HepG2 (cell line): ENCODE measurements around the gene PSMD1. TPM values are rescaled to one million over a fixed set of nuclear protein-coding genes. Genes with fewer than 3 reads are reported as not detected.

Source experiments
- ARHGAP35 ChIP-seq: sonication (generic); formaldehyde crosslinking; IDR thresholded peaks from 2 replicates; pipeline ENCODE4 v1.9.0; 2022; ENCODE audit warnings: mild to moderate bottlenecking, inconsistent platforms, moderate library complexity, missing genetic modification reagents, borderline replicate concordance
- ATF1 ChIP-seq: IDR thresholded peaks from 2 replicates; pipeline ENCODE4 v1.6.1; 2016; ENCODE audit warnings: mild to moderate bottlenecking, control low read depth
- CAMTA2 ChIP-seq: sonication (generic); formaldehyde crosslinking; IDR thresholded peaks from 2 replicates; pipeline ENCODE4 v1.4.0; 2020; ENCODE audit warnings: mild to moderate bottlenecking, missing genetic modification reagents, borderline replicate concordance
- FOXK2 ChIP-seq: fragments of 450-650 bp; IDR thresholded peaks from 2 replicates; pipeline ENCODE4 v1.6.1; 2016
- FOXP1 ChIP-seq, 2 experiments: fragments of 450-650 bp in 1 of 2; IDR thresholded peaks; 2 replicates each; pipeline ENCODE4 v1.6.1; 2017 to 2018; ENCODE audit warnings: antibody characterized with exemption in 1 of 2
- LCORL ChIP-seq, 2 experiments: fragments of 450-650 bp in 1 of 2; sonication (generic) in 1 of 2; formaldehyde crosslinking in 1 of 2; IDR thresholded peaks; 2 replicates each; pipeline versions ENCODE4 v1.5.0 to v1.6.1; 2017 to 2020; ENCODE audit warnings: antibody characterized with exemption in 1 of 2, missing genetic modification reagents in 1 of 2
- PRMT3 ChIP-seq: sonication (generic); formaldehyde crosslinking; IDR thresholded peaks from 2 replicates; pipeline ENCODE4 v1.8.1; 2022; ENCODE audit warnings: low read depth, mild to moderate bottlenecking, moderate library complexity, missing genetic modification reagents, borderline replicate concordance
- REST ChIP-seq, 2 experiments: IDR thresholded peaks; 2 replicates each; pipeline ENCODE4 v1.6.1; 2011 to 2012; ENCODE audit warnings: low read length in 2 of 2, borderline replicate concordance in 1 of 2, low read depth in 1 of 2, mild to moderate bottlenecking in 1 of 2, moderate library complexity in 1 of 2
- SALL2 ChIP-seq: sonication (generic); formaldehyde crosslinking; IDR thresholded peaks from 2 replicates; pipeline ENCODE4 v1.8.1; 2023; ENCODE audit warnings: mild to moderate bottlenecking, missing genetic modification reagents, inconsistent platforms
- SKI ChIP-seq: fragments of 450-650 bp; IDR thresholded peaks from one replicate; pipeline ENCODE4 v1.6.1; 2018; ENCODE audit warnings: mild to moderate bottlenecking; ENCODE audit not compliant: partially characterized antibody
- SNRNP70 ChIP-seq: fragments of 200-400 bp; formaldehyde crosslinking; IDR thresholded peaks from 2 replicates; pipeline ENCODE4 v1.6.1; 2017; ENCODE audit warnings: mild to moderate bottlenecking, low read depth, low read length, moderate library complexity
- SP2 ChIP-seq: sonication (generic); formaldehyde crosslinking; IDR thresholded peaks from 2 replicates; pipeline ENCODE4 v1.5.1; 2020; ENCODE audit warnings: mild to moderate bottlenecking, missing genetic modification reagents
- ZNF12 ChIP-seq: sonication (generic); formaldehyde crosslinking; IDR thresholded peaks from 2 replicates; pipeline ENCODE4 v1.5.0; 2020; ENCODE audit warnings: missing genetic modification reagents
- polyA plus RNA-seq, 8 experiments: library from polyadenylated mRNA; depleted of rRNA in 3 of 8; stranded (reverse) in 7 of 8; unstranded in 1 of 8; fragments of >200 nt; fragmentation: Illumina TruSeq in 4 of 8; extraction: Trizol in 4 of 8; gene quantifications; 2 replicates each; pipeline versions ENCODE4 v1.2.1 to v1.2.3, GENCODE V29; 2011 to 2016; ENCODE audit warnings: low read depth in 4 of 8, missing spikeins in 1 of 8, mixed read lengths in 1 of 8; ENCODE audit not compliant: insufficient read depth in 1 of 8
- total RNA-seq, 5 experiments: library from RNA; depleted of rRNA; stranded (reverse); fragments of >200 nt; fragmentation: Illumina TruSeq; extraction: Trizol; gene quantifications; 2 replicates each; pipeline ENCODE4 v1.2.3, GENCODE V29; 2016; ENCODE audit warnings: low read depth in 1 of 5
- TF ChIP-seq, protein P1 (sequence below): sonication (generic); formaldehyde crosslinking; IDR thresholded peaks from 2 replicates; pipeline ENCODE4 v1.4.0; 2020; ENCODE audit warnings: missing genetic modification reagents
- TF ChIP-seq, protein P2 (sequence below): sonication (generic); formaldehyde crosslinking; IDR thresholded peaks from 2 replicates; pipeline ENCODE4 v1.8.1; 2023; ENCODE audit warnings: mild to moderate bottlenecking, missing genetic modification reagents
- TF ChIP-seq, protein P3 (sequence below): sonication (generic); formaldehyde crosslinking; IDR thresholded peaks from 2 replicates; pipeline ENCODE4 v1.5.0; 2020; ENCODE audit warnings: missing genetic modification reagents

The PSMD1 gene
- total and polyA plus RNA-seq, 2 of the 13 experiments (the other 11 are each of a cell fraction or from before 2014, with no cell fraction given) = 136 to 191 TPM

DNA sequence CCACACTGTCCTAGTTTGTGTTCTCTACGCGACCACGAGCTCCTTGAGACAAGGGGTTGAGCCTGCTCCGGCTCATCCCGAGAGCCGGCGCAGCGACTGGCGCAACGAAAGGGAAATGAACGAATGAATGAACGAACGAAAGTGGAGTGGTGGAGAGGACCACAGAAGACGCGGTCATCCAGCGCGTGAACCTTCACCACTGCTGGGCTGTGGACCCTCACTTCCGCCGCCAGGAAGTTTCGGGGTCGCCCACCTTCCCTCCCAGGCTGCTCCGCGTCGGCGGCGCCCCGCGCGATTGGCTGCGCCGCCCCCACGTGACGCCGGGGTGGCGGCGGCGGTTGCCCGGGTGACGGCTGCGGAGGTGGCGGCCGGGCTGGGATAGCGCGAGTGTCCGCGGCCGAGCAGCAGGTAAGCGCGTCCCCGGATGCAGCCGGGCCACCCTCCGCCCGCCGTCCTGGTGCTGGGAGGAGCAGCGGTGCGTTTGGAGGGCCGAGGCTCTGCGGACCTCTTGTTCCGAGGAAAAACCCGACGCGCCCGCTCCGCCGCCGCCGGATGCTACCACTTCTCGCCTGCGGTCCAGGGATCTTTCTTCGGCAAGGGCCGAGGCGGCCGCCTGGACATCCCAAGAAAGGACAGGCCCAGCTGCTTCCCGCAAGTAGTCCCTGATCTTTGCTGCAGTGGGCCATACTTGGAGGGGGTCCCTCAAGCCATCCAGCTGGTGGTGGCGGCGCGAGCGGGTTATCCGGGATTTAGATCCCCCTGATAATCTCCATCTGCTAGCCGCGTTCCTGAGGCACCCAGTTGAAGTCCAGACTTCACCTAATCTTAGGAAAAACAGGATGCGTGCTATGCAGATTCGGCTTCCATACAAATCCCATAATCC lies 141.9 kb downstream of the PSMD1 start, which contains the start of gene ARMC9 (continued):
- TF ChIP-seq, protein P1, sequence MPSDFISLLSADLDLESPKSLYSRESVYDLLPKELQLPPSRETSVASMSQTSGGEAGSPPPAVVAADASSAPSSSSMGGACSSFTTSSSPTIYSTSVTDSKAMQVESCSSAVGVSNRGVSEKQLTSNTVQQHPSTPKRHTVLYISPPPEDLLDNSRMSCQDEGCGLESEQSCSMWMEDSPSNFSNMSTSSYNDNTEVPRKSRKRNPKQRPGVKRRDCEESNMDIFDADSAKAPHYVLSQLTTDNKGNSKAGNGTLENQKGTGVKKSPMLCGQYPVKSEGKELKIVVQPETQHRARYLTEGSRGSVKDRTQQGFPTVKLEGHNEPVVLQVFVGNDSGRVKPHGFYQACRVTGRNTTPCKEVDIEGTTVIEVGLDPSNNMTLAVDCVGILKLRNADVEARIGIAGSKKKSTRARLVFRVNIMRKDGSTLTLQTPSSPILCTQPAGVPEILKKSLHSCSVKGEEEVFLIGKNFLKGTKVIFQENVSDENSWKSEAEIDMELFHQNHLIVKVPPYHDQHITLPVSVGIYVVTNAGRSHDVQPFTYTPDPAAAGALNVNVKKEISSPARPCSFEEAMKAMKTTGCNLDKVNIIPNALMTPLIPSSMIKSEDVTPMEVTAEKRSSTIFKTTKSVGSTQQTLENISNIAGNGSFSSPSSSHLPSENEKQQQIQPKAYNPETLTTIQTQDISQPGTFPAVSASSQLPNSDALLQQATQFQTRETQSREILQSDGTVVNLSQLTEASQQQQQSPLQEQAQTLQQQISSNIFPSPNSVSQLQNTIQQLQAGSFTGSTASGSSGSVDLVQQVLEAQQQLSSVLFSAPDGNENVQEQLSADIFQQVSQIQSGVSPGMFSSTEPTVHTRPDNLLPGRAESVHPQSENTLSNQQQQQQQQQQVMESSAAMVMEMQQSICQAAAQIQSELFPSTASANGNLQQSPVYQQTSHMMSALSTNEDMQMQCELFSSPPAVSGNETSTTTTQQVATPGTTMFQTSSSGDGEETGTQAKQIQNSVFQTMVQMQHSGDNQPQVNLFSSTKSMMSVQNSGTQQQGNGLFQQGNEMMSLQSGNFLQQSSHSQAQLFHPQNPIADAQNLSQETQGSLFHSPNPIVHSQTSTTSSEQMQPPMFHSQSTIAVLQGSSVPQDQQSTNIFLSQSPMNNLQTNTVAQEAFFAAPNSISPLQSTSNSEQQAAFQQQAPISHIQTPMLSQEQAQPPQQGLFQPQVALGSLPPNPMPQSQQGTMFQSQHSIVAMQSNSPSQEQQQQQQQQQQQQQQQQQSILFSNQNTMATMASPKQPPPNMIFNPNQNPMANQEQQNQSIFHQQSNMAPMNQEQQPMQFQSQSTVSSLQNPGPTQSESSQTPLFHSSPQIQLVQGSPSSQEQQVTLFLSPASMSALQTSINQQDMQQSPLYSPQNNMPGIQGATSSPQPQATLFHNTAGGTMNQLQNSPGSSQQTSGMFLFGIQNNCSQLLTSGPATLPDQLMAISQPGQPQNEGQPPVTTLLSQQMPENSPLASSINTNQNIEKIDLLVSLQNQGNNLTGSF = peak; percentile 86
- TF ChIP-seq ATF1 (CRISPR knock-in tag) (no peak), SALL2 (CRISPR knock-in tag) (peak; percentile 64; the same call in 1 of the 2 replicates), REST (IDR thresholded peaks at IDR 0.05; ENCODE audit: borderline replicate concordance in 1 of 2, low read depth in 1 of 2, low read length in 2 of 2) (no peak), FOXP1 (IDR thresholded peaks at IDR 0.05) (no peak), FOXP1 (CRISPR knock-in tag; IDR thresholded peaks at IDR 0.05) (no peak), SNRNP70 (no peak), SP2 (CRISPR knock-in tag) (no peak), ZNF12 (no peak), SKI (peak; percentile 60), LCORL (IDR thresholded peaks at IDR 0.05) (no peak), LCORL (CRISPR knock-in tag; IDR thresholded peaks at IDR 0.05) (peak; percentile 37; the same call in 1 of the 2 replicates), CAMTA2 (CRISPR knock-in tag) (peak; percentile 92), PRMT3 (CRISPR knock-in tag) (no peak; the same call in 1 of the 2 replicates), ARHGAP35 (CRISPR knock-in tag) (no peak), FOXK2 (no peak)
- TF ChIP-seq, protein P2, sequence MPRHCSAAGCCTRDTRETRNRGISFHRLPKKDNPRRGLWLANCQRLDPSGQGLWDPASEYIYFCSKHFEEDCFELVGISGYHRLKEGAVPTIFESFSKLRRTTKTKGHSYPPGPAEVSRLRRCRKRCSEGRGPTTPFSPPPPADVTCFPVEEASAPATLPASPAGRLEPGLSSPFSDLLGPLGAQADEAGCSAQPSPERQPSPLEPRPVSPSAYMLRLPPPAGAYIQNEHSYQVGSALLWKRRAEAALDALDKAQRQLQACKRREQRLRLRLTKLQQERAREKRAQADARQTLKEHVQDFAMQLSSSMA (CRISPR knock-in tag) = peak; percentile 82; the same call in 1 of the 2 replicates
- TF ChIP-seq, protein P3, sequence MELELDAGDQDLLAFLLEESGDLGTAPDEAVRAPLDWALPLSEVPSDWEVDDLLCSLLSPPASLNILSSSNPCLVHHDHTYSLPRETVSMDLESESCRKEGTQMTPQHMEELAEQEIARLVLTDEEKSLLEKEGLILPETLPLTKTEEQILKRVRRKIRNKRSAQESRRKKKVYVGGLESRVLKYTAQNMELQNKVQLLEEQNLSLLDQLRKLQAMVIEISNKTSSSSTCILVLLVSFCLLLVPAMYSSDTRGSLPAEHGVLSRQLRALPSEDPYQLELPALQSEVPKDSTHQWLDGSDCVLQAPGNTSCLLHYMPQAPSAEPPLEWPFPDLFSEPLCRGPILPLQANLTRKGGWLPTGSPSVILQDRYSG (CRISPR knock-in tag) = no peak
